Colonic mucosa (tissue), 4 donors: Measurements from ENCODE around the gene GBP5. TPM values are rescaled to one million over a fixed set of nuclear protein-coding genes. Genes with fewer than 3 reads are reported as not detected.
"Not testable (repeated sequence)": the region's sequence is repeated elsewhere in the genome, so short reads cannot be mapped to it uniquely, and the experiment has no call there.

Source experiments
- DNase-seq: peaks from one replicate; pipeline ENCODE4 v3.0.0-alpha.2; 2020
- H3K27ac ChIP-seq: fragments of 200-600 bp; one replicate; pipeline ENCODE4 v1.8.0; 2021
- H3K27me3 ChIP-seq: fragments of 200-600 bp; one replicate; pipeline ENCODE4 v1.8.0; 2021
- H3K36me3 ChIP-seq: fragments of 200-600 bp; one replicate; pipeline ENCODE4 v1.8.0; 2021
- H3K4me1 ChIP-seq: fragments of 200-600 bp; one replicate; pipeline ENCODE4 v1.8.0; 2021; ENCODE audit warnings: mild to moderate bottlenecking
- H3K4me3 ChIP-seq: fragments of 200-600 bp; one replicate; pipeline ENCODE4 v1.8.0; 2021
- H3K9ac ChIP-seq, 2 donors: one replicate each; pipeline ENCODE4 v1.7.0; 2013; ENCODE audit warnings: control low read depth in 2 of 2, low read depth in 2 of 2, low read length in 2 of 2
- H3K9me3 ChIP-seq: fragments of 200-600 bp; one replicate; pipeline ENCODE4 v1.8.0; 2021
- intact Hi-C: fragments of 100-400 bp; cut with DNase I; formaldehyde crosslinking; loops from one replicate; pipeline ENCODE4 v1.14.1; 2022
- total RNA-seq, 2 donors: library from RNA; stranded (reverse); fragmentation: NEBNext Ultra II Directional in 1 of 2; extraction: Animal tissue kit (Norgen Biotek cat#: 25700) in 1 of 2; gene quantifications; one replicate each; pipeline ENCODE4 v1.2.1, GENCODE V29; 2021
- TF ChIP-seq, protein P1 (sequence below): fragments of 200-600 bp; IDR thresholded peaks from one replicate; pipeline ENCODE4 v1.8.0; 2022; ENCODE audit warnings: antibody characterized with exemption, mild to moderate bottlenecking
- donor health status: healthy.
- donor health status: DM: no; HTN: no; CAD: no.
- donor health status: DM: no; HTN: no; CAD: no.

Gene GBP5, protein sequence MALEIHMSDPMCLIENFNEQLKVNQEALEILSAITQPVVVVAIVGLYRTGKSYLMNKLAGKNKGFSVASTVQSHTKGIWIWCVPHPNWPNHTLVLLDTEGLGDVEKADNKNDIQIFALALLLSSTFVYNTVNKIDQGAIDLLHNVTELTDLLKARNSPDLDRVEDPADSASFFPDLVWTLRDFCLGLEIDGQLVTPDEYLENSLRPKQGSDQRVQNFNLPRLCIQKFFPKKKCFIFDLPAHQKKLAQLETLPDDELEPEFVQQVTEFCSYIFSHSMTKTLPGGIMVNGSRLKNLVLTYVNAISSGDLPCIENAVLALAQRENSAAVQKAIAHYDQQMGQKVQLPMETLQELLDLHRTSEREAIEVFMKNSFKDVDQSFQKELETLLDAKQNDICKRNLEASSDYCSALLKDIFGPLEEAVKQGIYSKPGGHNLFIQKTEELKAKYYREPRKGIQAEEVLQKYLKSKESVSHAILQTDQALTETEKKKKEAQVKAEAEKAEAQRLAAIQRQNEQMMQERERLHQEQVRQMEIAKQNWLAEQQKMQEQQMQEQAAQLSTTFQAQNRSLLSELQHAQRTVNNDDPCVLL
- 1 to 10 TPM; 1.3 to 3.0 TPM for total RNA-seq

DNA sequence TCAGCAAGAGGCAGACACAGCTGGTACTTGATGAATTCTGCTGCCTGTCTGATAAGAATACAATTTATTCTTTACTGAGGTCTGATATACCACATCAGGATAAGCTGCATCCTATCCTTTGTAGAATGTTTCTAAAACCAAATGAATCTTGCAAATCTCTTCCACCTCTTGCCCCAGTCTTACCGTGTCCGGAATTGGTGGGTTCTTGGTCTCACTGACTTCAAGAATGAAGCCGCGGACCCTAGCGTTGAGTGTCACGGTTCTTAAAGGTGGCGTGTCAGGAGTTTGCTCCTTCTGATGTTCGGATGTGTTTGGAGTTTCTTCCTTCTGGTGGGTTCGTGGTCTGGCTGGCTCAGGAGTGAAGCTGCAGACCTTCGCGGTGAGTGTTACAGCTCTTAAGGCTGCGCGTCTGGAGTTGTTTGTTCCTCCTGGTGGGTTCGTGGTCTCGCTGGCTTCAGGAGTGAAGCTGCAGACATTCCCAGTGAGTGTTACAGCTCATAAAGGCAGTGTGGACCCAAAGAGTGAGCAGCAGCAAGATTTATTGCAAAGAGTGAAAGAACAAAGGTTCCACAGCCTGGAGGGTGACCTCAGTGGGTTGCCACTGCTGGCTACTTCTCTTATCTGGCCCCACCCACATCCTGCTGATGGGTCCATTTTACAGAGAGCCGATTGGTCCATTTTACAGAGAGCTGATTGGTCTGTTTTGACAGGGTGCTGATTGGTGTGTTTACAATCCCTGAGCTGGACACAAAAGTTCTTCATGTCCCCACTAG, at the start of gene GBP5:
GBP5 (minus strand) TSS at position 592 of the 773 bp plus-strand sequence. CDS start 3,305 bp downstream, outside the sequence.
- H3K4me1 ChIP-seq, H3K36me3 ChIP-seq, H3K27ac ChIP-seq, DNase-seq, H3K9me3 ChIP-seq, H3K27me3 ChIP-seq, intact Hi-C loops: not testable (repeated sequence)
- H3K4me3 ChIP-seq = peak within 1 kb of the TSS; percentile 19
- H3K9ac ChIP-seq = peak within 1 kb of the TSS in 1 of 2 donors; percentile 36

DNA sequence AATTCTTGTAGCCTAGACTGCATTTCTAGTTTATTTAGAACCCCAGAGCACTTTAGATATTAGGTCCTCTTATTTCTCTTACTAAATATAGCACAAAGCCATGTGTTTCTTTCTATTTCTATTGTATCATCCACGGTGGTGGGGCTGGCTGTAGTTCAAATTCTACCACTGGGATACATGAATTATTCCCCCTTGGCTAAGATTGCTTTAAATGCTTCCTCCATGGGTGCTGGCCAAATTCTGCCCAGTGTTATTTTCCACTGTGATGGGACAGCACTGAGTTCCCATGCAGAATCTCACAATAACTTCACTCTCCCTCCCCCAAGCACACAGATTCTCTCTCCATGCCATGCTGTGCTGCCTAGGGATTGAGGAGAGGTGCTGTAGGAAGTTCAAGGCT, 49.7 kb upstream of the GBP5 start:
- TF ChIP-seq, protein P1, sequence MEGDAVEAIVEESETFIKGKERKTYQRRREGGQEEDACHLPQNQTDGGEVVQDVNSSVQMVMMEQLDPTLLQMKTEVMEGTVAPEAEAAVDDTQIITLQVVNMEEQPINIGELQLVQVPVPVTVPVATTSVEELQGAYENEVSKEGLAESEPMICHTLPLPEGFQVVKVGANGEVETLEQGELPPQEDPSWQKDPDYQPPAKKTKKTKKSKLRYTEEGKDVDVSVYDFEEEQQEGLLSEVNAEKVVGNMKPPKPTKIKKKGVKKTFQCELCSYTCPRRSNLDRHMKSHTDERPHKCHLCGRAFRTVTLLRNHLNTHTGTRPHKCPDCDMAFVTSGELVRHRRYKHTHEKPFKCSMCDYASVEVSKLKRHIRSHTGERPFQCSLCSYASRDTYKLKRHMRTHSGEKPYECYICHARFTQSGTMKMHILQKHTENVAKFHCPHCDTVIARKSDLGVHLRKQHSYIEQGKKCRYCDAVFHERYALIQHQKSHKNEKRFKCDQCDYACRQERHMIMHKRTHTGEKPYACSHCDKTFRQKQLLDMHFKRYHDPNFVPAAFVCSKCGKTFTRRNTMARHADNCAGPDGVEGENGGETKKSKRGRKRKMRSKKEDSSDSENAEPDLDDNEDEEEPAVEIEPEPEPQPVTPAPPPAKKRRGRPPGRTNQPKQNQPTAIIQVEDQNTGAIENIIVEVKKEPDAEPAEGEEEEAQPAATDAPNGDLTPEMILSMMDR = no peak
- no peaks in the 10 kb centered on the region for H3K4me1 ChIP-seq
- DNase-seq = no peak
- H3K9ac ChIP-seq = no peak overlapping the region
- H3K4me3 ChIP-seq = no peak overlapping the region
- intact Hi-C loops = no loop called here
- H3K27ac ChIP-seq = no peak overlapping the region
- no peaks in the 10 kb centered on the region for H3K27me3 ChIP-seq
- no peaks in the 10 kb centered on the region for H3K36me3 ChIP-seq
- H3K9me3 ChIP-seq = no peaks in the 10 kb centered on the region

DNA sequence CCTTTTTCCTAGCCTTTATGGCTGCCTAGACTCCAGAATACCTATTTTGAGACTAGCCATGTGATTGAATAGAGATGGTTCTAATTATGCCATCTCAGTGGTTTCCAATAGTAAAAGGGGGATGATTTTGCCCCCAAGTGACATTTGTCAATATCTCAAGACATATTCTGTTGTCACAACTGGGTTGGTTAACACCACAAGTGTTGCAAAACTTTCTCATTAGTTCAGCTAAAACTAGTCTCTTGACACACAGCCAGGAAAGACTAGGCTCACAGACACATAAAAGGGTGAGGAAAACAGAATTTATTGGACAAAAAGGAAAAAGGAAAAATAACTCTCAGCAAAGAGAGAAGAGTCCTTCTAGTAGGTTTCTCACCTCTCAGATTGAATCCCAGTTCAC, 39.9 kb upstream of the GBP5 start:
- Histone ChIP-seq H3K4me1 (no peaks in the 10 kb centered on the region), H3K4me3 (no peak overlapping the region), H3K9ac (no peak overlapping the region), H3K9me3 (no peaks in the 10 kb centered on the region), H3K36me3 (no peaks in the 10 kb centered on the region), H3K27ac (no peak overlapping the region), H3K27me3 (no peaks in the 10 kb centered on the region)
- TF ChIP-seq, protein P1 = no peak
- DNase-seq = no peak
- intact Hi-C loops = no loop called here

DNA sequence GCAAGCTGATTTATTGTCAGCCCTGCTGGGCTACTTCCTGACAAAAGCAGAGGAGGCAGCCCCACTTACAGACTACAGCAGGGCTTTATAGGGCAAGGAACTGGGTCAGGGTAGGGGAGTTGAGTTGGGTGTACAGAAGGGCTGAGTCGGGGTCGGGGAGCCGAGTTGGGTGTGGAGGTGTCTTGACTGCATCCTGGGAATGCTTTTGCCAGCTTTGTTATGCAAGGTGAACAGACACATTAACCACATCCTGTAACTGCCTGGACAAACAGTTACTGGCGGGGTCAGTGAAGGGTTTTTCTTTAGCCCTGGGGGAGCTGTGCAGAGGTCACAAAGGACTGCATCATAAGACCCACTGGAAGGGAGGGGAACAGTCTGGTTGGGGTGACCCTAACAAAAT, 39.1 kb upstream of the GBP5 start:
- intact Hi-C loops = no loop called here
- H3K9me3 ChIP-seq = no peaks in the 10 kb centered on the region

DNA sequence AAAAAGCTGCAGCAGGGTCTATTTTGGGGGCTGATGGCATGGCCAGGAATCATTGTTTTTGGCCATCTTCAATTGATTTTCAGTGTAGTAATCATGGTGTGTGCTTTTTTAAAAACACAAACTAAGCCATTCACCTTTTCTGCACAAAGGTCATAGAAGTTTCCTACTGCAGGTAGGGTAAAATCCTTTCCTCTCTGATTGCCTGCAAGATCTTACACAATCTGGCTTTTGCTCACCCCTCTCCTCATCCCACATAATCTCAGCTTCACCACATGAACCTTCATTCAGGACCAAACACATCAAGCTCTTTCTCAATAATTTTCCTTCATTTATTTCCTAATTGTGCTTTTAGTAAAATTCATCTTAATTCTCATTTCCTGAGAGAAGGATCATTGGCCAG, 38.3 kb upstream of the GBP5 start:
- intact Hi-C loops = no loop called here
- Histone ChIP-seq H3K36me3 (no peaks in the 10 kb centered on the region), H3K4me1 (no peaks in the 10 kb centered on the region), H3K9me3 (no peaks in the 10 kb centered on the region), H3K27me3 (no peaks in the 10 kb centered on the region), H3K4me3 (no peak overlapping the region), H3K27ac (peak overlapping the region; percentile 56), H3K9ac (no peak overlapping the region)
- TF ChIP-seq, protein P1 = no peak
- DNase-seq = no peak

More for the DNA sequence above, 39.1 kb upstream of the GBP5 start:
- TF ChIP-seq, protein P1 = no peak
- no peak overlapping the region for H3K27ac ChIP-seq
- no peaks in the 10 kb centered on the region for H3K36me3 ChIP-seq
- no peak for DNase-seq
- H3K4me3 ChIP-seq = no peak overlapping the region
- H3K27me3 ChIP-seq = no peaks in the 10 kb centered on the region
- no peaks in the 10 kb centered on the region for H3K4me1 ChIP-seq
- no peak overlapping the region for H3K9ac ChIP-seq
